GM18868 (cell line): ENCODE results near the gene CES2.
"Not testable (repeated sequence)": the region's sequence is repeated elsewhere in the genome, so short reads cannot be mapped to it uniquely, and the experiment has no call there.

Experiments used
- ATAC-seq: cut with Tn5 transposase; IDR thresholded peaks from one replicate; pipeline ENCODE4 v1.9.1; 2021; ENCODE audit warnings: mild to moderate bottlenecking, moderate library complexity; ENCODE audit not compliant: unreplicated experiment

CES2 gene

GRCh38 chr16:66952430-66953110 is 17.3 kb downstream of the CES2 start:
- ATAC-seq = no peak

DNA sequence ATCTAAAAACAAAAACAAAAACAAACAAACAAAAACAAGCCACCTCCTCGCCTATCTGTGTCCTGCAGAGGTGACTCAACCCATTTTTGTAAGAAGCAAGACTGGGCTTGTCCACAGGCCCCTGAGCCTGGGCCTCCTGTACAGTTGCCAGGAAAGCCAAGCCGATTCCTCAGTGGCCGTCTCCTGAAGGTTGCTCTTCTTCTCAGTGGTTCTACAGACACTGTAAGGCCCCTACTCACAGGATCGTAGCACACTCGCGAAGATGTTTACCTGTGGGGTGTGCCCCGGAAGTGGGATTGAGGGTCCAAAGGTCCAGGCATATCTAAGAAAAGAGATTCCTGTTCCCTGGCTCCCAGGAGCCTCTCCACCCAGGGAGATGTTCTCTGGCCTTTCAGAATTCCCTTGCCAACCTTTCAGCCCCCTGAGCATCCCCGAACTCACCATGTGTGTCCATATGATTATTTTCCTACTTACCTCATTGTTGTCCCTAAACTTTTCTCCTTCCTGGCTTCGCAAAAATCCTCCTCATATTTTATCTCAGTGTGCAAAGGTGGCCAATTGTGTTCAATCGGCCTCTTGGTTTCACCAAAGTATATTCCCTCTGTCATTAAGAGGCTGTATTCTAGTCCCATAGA is 18.3 kb downstream of the CES2 start:
- ATAC-seq = no peak

GRCh38 chr16:66954097-66954659 is 18.9 kb downstream of the CES2 start:
- no peak for ATAC-seq

DNA sequence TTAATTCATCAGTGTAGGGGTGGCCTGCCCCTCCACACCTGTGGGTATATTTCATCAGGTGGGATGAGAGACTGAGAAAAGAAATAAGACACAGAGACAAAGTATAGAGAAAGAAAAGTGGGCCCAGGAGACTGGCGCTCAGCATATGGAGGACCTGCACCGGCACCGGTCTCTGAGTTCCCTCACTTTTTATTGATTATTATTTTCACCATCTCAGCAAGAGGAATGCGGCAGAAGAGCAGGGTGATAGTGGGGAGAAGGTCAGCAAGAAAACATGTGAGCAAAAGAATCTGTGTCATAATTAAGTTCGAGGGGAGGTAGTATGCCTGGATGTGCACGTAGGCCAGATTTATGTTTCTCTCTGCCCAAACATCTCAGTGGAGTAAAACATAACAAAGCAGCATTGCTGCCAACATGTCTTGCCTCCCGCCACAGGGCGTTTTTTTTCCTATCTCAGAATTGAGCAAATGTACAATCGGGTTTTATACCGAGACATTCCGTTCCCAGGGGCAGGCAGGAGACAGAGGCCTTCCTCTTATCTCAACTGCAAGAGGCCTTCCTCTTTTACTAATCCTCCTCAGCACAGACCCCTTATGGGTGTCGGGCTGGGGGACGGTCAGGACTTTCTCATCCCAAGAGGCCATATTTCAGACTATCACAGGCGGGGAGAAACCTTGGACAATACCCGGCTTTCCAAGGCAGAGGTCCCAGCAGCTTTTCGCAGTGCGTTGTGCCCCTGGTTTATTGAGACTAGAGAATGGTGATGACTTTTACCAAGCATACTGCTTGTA is 20.2 kb downstream of the CES2 start:
- ATAC-seq = not testable (repeated sequence)

DNA sequence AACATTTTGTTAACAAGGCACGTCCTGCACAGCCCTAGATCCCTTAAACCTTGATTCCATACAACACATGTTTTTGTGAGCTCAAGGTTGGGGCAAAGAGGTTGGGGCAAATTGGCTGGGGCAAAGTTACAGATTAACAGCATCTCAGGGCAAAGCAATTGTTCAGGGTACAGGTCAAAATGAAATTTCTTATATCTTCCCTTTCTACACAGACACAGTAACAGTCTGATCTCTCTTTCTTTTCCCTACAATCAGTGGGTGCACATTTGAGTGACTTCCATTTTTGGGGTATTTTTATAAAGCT is 20.8 kb downstream of the CES2 start:
- not testable (repeated sequence) for ATAC-seq

DNA sequence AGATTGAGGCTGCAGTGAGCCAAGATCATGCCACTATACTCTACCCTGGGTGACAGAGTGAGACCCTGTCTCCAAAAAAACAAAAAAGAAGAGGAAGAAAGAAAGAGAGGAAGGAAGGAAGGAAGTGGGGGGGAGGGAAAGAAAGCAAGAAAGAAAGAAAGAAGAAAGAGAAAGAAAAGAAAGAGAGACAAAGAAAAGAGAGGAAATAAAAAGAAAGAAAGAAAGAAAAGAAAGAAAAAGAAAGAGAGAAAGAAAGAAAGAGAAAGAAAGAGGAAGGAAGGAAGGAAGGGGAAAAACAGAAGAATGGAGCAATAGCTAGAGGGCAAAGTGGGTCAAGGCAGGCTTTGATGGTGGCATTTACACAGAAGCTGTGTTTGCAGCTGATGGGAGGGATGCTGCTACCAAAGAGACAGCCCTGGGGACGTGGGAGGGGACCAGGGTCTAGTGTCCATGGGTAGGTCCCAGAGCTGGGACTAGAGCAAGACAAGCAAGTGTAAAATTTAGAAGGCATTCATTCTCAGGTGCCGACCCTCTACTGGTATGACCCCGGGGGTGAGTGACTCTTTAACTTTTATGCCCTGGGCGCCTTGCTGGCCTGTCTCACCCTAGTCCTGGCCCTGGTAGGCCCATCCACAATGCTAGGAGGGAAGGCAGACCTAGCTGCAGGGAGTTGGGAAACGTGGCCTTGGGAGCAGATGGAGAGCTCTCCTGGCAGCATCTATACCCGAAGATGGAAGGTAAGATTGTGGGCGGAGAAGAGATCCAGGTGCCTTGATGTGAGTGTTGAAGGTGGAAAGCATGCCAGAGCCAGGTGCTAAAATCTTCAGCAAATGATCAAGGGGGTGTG is 23.8 kb downstream of the CES2 start:
- no peak for ATAC-seq

DNA sequence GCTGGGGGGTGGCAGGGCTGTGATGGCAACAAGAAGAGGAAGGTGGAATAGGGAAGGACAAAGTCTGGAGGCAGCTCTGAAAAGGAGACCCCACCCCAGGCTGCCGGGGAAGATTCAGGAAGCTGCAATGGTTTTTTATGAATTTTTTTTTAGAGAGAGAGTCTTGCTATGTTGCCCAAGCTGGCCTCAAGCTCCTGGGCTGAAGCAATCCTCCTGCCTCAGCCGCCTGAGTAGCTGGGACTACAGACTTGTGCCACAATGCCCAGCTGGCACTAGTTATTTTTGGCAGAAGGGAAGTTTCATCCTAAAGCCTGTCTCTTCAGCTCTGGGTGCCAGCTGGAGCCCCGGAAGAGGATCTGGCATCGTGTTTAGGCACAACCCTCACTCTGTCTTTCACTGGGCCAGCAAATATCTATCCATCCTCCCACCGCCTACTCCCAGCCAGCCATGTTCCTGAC is 24.4 kb downstream of the CES2 start:
- no peak for ATAC-seq

- no peak for ATAC-seq
These were observed 25.0 kb downstream of the CES2 start for GRCh38 chr16:66960270-66960669.

DNA sequence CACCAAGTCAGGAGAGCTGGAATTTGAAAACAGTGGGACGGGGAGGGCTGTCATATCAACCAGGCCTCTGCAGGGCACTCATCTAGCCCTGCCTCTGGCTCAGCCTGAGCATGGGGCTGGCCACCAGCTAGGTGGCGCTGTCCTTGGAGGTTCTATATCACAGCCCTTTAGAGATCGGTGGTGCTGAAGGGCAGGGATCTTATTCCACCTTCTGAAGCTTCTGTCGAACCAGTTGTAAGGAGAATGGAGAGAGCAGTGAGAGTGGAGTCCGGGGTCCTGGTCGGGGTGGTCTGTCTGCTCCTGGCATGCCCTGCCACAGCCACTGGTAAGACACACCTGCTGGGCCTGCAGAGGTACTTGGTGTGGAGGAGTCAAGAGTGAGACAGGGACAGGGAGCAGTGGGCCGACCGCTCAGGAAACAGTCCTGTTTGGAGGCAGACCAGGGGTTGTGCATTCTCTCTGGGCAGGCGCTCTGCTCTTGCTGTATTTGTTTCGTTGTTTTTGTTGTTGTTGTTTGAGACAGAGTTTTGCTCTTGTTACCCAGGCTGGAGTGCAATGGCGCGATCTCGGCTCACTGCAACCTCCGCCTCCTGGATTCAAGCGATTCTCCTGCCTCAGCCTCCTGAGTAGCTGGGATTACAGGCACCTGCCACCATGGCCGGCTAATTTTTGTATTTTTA is 25.9 kb downstream of the CES2 start, which contains the start of gene CES3:
CES3 (plus strand) TSS at position 202 of the 680 bp plus-strand sequence; CDS start at position 244, 42 bp downstream.
- ATAC-seq = peak; percentile 78

- no peak for ATAC-seq
These were observed 26.6 kb downstream of the CES2 start for GRCh38 chr16:66961914-66962313.

- no peak for ATAC-seq
These were observed 28.7 kb downstream of the CES2 start for GRCh38 chr16:66964049-66964448.

DNA sequence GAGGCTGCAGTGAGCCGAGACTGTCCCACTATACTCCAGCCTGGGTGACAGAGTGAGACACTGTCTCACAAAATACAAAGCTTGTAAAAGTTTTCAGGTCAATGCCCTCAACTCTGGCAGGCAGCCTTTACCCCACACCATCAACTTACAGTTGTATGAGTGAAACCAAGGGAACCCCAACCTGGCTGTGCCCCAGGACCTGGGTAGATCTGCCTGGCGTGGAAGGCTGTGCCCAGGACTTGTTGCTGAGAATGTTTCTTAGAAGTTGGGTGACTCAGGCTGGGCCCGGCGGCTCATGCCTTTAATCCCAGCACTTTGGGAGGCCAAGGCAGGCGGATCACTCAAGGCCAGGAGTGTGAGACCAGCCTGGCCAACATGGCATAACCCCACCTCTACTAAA is 33.5 kb downstream of the CES2 start:
- ATAC-seq = no peak

DNA sequence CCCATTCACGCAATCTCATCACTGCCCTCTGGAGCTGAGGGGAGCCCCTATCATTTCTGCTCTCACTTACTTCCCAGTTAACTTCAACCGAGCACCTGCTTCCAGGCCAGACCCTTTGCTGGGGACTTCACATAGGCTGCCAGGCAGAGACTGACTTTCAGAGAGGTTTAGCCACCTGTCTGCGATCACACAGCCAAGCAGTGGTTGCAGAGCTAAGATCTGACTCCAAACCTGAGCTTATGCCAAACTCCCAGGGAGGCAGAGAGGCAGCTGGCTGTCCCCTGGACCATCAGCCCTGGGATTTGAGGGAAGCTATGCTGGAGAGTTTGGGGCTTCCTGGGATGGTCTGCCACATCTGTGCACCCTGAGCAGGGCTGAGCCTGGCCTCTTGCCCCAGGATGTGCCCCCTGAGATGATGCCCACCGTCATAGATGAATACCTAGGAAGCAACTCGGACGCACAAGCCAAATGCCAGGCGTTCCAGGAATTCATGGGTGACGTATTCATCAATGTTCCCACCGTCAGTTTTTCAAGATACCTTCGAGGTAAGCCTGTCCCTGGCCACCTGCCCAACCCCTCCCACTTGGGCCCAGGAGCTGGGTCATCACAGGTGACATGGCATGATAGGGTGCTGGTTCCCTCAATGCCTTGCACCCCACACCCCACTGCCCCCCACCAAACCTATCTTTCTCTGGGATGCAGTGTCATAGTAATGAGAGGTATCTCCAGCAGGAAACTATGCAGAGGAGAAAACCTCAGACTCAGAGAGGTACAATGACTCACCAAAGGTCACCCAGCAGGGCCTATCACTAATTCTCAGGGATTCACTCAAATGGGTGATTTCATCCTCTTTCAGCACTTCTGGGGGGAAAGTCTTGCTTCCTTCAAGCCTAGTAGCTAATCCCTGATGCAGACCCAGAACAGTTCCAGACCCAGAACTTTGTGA is 35.7 kb downstream of the CES2 start:
- ATAC-seq = no peak

DNA sequence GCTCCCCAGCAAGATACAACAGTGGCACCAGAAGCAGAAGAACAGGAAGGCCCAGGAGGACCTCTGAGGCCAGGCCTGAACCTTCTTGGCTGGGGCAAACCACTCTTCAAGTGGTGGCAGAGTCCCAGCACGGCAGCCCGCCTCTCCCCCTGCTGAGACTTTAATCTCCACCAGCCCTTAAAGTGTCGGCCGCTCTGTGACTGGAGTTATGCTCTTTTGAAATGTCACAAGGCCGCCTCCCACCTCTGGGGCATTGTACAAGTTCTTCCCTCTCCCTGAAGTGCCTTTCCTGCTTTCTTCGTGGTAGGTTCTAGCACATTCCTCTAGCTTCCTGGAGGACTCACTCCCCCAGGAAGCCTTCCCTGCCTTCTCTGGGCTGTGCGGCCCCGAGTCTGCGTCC is 37.7 kb downstream of the CES2 start:
- no peak for ATAC-seq

DNA sequence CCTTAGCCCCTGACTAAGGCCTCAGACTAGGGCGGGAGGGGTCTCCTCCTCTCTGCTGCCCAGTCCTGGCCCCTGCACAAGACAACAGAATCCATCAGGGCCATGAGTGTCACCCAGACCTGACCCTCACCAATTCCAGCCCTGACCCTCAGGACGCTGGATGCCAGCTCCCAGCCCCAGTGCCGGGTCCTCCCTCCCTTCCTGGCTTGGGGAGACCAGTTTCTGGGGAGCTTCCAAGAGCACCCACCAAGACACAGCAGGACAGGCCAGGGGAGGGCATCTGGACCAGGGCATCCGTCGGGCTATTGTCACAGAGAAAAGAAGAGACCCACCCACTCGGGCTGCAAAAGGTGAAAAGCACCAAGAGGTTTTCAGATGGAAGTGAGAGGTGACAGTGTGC is 38.4 kb downstream of the CES2 start:
- no peak for ATAC-seq

DNA sequence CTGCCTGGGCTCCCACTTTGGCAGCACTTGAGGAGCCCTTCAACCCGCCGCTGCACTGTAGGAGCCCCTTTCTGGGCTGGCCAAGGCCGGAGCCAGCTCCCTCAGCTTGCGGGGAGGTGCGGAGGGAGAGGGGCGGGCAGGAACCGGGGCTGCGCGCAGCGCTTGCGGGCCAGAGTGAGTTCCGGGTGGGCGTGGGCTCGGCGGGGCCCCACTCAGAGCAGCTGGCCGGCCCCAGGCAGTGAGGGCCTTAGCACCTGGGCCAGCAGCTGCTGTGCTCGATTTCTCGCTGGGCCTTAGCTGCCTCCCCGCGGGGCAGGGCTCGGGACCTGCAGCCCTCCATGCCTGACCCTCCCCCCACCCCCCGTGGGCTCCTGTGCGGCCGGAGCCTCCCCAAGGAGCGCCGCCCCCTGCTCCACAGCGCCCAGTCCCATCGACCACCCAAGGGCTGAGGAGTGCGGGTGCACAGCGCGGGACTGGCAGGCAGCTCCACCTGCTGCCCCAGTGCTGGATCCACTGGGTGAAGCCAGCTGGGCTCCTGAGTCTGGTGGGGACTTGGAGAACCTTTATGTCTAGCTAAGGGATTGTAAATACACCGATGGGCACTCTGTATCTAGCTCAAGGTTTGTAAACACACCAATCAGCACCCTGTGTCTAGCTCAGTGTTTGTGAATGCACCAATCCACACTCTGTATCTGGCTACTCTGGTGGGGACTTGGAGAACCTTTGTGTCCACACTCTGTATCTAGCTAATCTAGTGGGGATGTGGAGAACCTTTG is 39.0 kb downstream of the CES2 start:
- ATAC-seq = not testable (repeated sequence)

GRCh38 chr16:66974932-66975246 is 39.6 kb downstream of the CES2 start:
- not testable (repeated sequence) for ATAC-seq

DNA sequence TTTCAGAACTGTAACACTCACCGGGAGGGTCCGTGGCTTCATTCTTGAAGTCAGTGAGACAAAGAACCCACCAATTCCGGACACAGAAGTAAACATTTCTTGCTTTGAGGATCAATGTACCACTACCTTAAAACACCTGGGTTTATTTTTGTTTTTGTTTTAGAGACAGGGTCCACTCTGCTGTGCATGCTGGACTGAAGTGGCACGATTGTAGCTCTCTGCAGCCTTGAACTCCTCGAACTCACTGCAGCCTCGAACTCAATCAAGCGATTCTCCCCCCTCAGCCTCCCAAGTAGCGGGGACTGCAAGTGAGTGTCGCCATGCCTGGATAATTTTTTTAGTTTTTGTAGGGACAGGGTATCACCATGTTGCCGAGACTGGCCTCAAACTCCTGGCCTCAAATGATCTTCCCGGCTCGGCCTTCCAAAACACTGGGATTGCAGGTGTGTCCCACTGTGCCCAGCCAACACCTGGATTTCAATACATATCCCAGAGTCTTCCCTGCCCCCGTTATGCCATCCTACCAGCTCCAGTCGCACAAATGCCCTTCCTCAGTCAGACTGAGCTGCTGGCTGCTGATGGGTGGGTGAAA is 40.1 kb downstream of the CES2 start:
- no peak for ATAC-seq
